ENCODE measurements around the gene ARF1.

Gene ARF1

DNA sequence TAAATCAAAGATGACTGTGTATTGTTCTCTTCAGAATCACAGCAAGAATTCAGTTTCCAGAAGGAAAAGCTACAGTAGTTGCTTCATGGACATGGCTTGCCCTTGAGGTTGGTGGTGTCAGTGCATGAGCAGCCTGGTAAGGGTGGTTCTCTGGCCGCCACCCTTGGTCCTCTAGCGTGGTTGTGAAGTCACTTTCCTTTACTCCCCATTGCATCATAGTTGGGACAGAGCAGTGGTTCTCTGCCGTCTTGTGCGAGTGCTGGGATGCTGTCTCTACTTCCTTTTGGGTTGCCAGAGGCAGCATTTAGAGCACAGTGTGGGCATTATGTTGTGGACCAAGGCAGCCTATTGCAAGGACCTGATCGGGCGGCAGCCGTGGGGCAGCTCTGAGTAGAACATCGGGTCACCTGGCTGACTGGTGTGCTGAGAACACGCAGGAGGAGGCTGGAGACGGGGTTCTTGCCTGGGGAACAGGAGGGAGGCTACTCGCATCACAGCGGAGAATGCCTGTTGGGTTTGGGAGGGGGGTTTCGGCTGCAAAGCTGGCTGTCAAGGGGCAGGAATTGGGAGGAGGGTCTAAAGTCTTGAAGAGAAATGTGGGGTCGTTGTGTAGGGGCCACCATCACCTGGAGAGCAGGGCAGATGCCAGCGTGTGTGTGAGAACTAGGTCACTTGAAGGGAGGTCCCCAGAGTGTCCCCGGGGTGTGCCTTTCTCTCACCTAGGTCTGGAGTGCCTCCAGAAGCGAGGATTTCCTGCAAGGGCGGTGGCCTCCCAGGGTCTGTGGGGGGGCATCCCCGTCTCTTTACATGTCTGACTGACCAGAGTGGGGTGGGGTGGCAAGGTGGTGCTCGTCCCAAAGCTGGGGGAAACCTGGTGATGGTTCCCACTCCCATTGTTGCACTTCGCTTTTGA is 6.3 kb downstream of the ARF1 start:
- peak; percentile 28 for DNase-seq

DNA sequence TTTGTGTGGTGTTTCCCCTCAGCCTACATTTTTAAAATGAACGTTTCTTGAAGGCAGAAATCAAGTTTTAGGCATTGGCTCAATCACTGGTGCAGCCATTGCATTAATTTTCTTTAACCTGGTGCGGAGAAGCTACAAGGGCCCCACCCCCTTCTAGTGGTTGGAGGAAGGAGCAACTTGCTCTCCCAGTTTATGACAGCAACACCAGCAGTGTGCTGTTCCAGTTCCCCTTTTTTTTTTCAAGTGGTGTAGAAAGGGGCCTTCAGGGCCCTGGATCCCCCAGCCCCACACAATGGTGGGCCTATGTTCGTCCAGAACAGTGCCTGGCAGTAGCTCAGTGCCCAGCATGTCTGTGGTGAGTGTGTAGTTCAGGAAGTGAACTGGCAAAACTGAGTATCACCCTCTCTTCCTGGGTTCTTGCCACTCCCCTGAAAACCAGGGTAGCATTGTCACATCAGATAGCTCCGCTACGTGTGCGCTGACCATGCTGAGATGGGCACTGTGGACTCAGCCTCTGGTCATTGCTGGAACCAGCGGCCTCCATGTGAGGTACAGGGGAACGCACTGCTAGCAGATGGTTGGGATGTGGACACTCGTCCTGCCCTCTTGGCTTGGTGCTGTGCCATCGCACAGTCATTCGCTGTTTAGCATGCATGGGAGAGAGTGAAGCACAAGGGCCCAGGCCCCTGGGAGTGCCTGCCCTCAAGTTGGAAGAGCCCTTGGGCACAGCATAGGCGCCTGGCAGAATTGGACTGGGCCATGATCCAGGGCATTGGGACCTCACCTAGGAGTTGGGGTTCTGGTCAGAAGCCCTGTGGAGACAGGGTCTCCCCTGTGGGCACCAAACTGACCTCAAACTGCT is 7.2 kb downstream of the ARF1 start:
- peak; percentile 17 for DNase-seq

DNA sequence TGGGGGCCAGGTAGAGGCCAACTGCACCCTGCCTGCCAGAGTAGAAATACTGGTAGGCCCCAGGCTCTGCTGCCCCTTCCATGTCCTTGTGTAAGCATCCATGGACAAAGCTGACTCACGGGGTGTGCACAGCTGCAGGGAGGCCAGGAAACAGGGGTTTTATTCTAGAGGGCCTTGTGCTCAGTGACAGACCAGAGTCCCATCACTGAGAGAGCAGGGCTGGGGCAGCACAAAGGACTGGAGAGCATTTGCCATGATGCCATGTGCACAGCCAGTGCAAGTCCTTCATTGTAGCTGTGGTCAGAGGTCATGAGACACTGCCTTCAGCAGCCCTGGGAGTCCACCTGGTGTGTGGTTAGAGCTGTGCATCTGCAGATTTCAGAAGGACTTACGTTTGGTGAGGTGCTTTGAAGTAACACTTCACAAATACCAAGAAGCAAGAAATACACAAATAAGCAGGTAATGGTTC is 8.1 kb downstream of the ARF1 start:
- DNase-seq = peak; percentile 20

DNA sequence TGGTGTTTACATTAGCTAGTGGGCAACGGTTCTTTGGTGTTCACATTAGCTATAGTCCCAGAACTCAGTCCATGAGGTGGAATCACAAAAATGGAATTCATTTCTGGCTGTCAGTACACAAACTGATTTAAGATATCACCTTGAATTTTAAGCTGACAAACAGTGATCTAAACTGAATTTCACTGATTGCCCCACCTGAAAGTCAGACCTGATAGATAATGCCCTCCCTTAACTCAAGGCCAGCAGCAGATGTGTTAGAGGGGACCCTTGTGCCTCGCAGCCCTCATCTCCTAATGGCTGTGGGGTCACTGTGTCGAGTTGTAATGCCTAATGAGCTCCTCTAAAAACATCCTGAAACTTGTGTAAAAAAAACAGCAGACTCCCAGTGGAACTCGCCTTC is 8.6 kb downstream of the ARF1 start:
- no peak for DNase-seq

GRCh38 chr1:228092342-228093049 is 10.0 kb downstream of the ARF1 start:
- no peak for DNase-seq

- DNase-seq = no peak
Observed at GRCh38 chr1:228093050-228093906, 10.8 kb downstream of the ARF1 start.

- peak; percentile 10 for DNase-seq
Observed at GRCh38 chr1:228094432-228095016, 12.0 kb downstream of the ARF1 start.

- DNase-seq = peak; percentile 18
Observed at GRCh38 chr1:228095161-228095560, 12.7 kb downstream of the ARF1 start.

DNA sequence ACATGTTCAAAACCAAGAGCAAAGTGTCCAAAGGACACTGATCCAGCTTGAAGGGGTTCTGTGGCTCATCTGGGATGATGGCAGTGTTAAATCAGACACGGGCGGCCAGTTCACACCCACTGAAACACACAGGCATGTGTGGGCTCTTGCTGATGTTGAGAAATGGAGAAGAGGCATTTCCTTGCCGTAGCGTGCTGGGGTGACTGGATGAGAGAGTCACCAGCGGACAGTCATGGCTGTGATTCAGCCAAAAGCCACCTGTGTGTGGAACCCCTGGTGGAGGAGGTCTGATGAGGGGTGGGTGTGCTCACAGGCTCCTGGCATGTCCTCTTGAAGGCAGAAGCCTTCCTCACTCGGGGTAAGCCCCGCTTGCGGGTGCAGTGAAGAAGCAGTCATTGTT is 13.4 kb downstream of the ARF1 start:
- DNase-seq = peak; percentile 13

GRCh38 chr1:228096416-228097332 is 14.2 kb downstream of the ARF1 start:
- no peak for DNase-seq

DNA sequence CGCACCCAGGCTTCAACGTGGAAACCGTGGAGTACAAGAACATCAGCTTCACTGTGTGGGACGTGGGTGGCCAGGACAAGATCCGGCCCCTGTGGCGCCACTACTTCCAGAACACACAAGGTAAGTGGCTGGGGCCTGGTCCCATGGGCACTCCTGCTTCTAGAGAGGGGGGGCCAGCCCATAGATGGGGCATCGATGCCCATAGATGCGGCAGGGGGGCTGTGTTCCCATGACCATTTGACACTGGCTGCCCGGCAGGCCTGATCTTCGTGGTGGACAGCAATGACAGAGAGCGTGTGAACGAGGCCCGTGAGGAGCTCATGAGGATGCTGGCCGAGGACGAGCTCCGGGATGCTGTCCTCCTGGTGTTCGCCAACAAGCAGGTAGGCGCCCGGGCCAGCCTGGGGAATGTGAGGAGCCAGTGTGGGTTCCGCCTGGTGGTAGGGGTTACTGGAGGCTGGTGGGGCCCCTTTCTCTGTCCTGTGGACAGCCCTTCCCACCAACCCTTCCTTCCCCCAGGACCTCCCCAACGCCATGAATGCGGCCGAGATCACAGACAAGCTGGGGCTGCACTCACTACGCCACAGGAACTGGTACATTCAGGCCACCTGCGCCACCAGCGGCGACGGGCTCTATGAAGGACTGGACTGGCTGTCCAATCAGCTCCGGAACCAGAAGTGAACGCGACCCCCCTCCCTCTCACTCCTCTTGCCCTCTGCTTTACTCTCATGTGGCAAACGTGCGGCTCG is 15.0 kb downstream of the ARF1 start:
- DNase-seq = no peak

GRCh38 chr1:228098323-228098931 is 15.9 kb downstream of the ARF1 start:
- DNase-seq = no peak

DNA sequence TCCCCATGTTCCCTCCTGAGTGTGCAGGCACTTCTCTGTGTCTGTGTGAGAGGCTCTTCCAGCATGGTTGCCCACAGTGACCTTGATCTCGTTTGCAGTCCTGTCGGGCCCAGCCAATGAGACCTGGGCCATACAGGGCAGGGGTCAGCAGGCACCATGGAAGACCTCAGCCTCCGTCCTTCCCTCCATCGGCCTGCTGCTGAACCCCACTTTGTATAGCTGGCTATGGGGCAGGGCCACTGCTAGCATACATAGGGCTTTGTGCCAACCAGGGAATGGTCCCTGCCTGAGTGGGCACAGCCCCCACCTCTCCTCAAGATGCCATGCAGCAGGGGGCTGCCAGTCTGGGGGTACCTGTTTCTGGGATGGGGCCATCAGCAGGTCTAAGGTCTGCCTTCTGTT is 16.8 kb downstream of the ARF1 start:
- DNase-seq = no peak

GRCh38 chr1:228100822-228101613 is 18.5 kb downstream of the ARF1 start:
- no peak for DNase-seq

GRCh38 chr1:228101614-228101993 is 19.1 kb downstream of the ARF1 start:
- DNase-seq = peak; percentile 24

- peak; percentile 61 for DNase-seq
Observed at GRCh38 chr1:228101994-228102790, 19.7 kb downstream of the ARF1 start.

- peak; percentile 97 for DNase-seq
Observed at GRCh38 chr1:228102791-228103620, 20.5 kb downstream of the ARF1 start, which contains the start of gene C1orf35. Gene C1orf35 (minus strand): TSS chr1:228103325. CDS start chr1:228103227, 98 bp downstream.

Data from femur (tissue), 1 donor.